ENCODE data around the gene HYDIN.
"Not testable (repeated sequence)": the region's sequence is repeated elsewhere in the genome, so short reads cannot be mapped to it uniquely, and the experiment has no call there.

- TF ChIP-seq, protein P1, sequence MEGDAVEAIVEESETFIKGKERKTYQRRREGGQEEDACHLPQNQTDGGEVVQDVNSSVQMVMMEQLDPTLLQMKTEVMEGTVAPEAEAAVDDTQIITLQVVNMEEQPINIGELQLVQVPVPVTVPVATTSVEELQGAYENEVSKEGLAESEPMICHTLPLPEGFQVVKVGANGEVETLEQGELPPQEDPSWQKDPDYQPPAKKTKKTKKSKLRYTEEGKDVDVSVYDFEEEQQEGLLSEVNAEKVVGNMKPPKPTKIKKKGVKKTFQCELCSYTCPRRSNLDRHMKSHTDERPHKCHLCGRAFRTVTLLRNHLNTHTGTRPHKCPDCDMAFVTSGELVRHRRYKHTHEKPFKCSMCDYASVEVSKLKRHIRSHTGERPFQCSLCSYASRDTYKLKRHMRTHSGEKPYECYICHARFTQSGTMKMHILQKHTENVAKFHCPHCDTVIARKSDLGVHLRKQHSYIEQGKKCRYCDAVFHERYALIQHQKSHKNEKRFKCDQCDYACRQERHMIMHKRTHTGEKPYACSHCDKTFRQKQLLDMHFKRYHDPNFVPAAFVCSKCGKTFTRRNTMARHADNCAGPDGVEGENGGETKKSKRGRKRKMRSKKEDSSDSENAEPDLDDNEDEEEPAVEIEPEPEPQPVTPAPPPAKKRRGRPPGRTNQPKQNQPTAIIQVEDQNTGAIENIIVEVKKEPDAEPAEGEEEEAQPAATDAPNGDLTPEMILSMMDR (IDR thresholded peaks at IDR 0.05) = not testable (repeated sequence)
- TF ChIP-seq POLR2AphosphoS5 (IDR thresholded peaks at IDR 0.05) = not testable (repeated sequence)
Observed at GRCh38 chr16:71027511-71027910, 203.0 kb downstream of the HYDIN start.
